ENCODE measurements around the gene CTU1. TPM values are rescaled to one million over a fixed set of nuclear protein-coding genes. Genes with fewer than 3 reads are reported as not detected.

The CTU1 gene
- total and polyA plus RNA-seq, 2 experiments from 2014 or later = 4.2 to 9.0 TPM

- Histone ChIP-seq H2AFZ (no peak overlapping the region), H3K27me3 (replicated peaks; ENCODE audit: insufficient read depth) (no peaks in the 10 kb centered on the region), H3K36me3 (ENCODE audit: low read depth) (no peaks in the 10 kb centered on the region), H3K9me3 (ENCODE audit: low read depth) (no peaks in the 10 kb centered on the region), H3K4me1 (ENCODE audit: insufficient read depth) (no peaks in the 10 kb centered on the region), H3K4me3 (no peak overlapping the region), H3K79me2 (ENCODE audit: insufficient read depth) (no peaks in the 10 kb centered on the region), H3K4me2 (ENCODE audit: unreplicated experiment) (no peak overlapping the region), H3F3A (ENCODE audit: insufficient read depth) (no peaks in the 10 kb centered on the region), H4K20me1 (ENCODE audit: insufficient read depth) (no peaks in the 10 kb centered on the region), H3K9ac (no peak overlapping the region), H3K9me2 (ENCODE audit: insufficient read depth) (no peaks in the 10 kb centered on the region), H3K27ac (no peak overlapping the region)
- 42 to 53% methylated on average over 3 of the region's 3 CpGs for WGBS, 2 experiments (ENCODE audit: low coverage in 1 of 2, low lambda C conversion rate in 2 of 2, missing lambda C conversion rate in 2 of 2)
- in situ Hi-C loops (cut with MboI) = no loop called here
- TF ChIP-seq EZH2 (IDR thresholded peaks at IDR 0.05; ENCODE audit: insufficient read depth, poor library complexity, severe bottlenecking) (no peak), EZH2phosphoT487 (IDR thresholded peaks at IDR 0.05; ENCODE audit: insufficient read depth, low read depth) (no peak)
- DNase-seq = no peak
Measured at GRCh38 chr19:51148580-51148979, 40.4 kb upstream of the CTU1 start.

GRCh38 chr19:51147663-51148062 is 39.5 kb upstream of the CTU1 start:
- Histone ChIP-seq H2AFZ (no peak overlapping the region), H3F3A (ENCODE audit: insufficient read depth) (no peaks in the 10 kb centered on the region), H3K9me2 (ENCODE audit: insufficient read depth) (no peaks in the 10 kb centered on the region), H4K20me1 (ENCODE audit: insufficient read depth) (no peaks in the 10 kb centered on the region), H3K79me2 (ENCODE audit: insufficient read depth) (no peaks in the 10 kb centered on the region), H3K9me3 (ENCODE audit: low read depth) (no peaks in the 10 kb centered on the region), H3K9ac (no peak overlapping the region), H3K27ac (no peak overlapping the region), H3K4me1 (ENCODE audit: insufficient read depth) (no peaks in the 10 kb centered on the region), H3K4me3 (no peak overlapping the region), H3K4me2 (ENCODE audit: unreplicated experiment) (no peak overlapping the region), H3K36me3 (ENCODE audit: low read depth) (no peaks in the 10 kb centered on the region), H3K27me3 (replicated peaks; ENCODE audit: insufficient read depth) (no peaks in the 10 kb centered on the region)
- WGBS, 2 experiments (ENCODE audit: low coverage in 1 of 2, low lambda C conversion rate in 2 of 2, missing lambda C conversion rate in 2 of 2) = 0 to 6% methylated on average over 1 of the region's 1 CpG
- no peak for DNase-seq
- in situ Hi-C loops (cut with MboI) = no loop called here
- no peak for TF ChIP-seq EZH2 (IDR thresholded peaks at IDR 0.05; ENCODE audit: insufficient read depth, poor library complexity, severe bottlenecking)
- TF ChIP-seq EZH2phosphoT487 (IDR thresholded peaks at IDR 0.05; ENCODE audit: insufficient read depth, low read depth) = no peak

- H3K27ac ChIP-seq = no peak overlapping the region
- no peak overlapping the region for H3K9ac ChIP-seq
- in situ Hi-C loops (cut with MboI) = no loop called here
- no peak overlapping the region for H2AFZ ChIP-seq
- no peaks in the 10 kb centered on the region for H3K9me2 ChIP-seq (ENCODE audit: insufficient read depth)
- TF ChIP-seq EZH2 (IDR thresholded peaks at IDR 0.05; ENCODE audit: insufficient read depth, poor library complexity, severe bottlenecking) (no peak), EZH2phosphoT487 (IDR thresholded peaks at IDR 0.05; ENCODE audit: insufficient read depth, low read depth) (no peak)
- H3F3A ChIP-seq (ENCODE audit: insufficient read depth) = no peaks in the 10 kb centered on the region
- H3K4me2 ChIP-seq (ENCODE audit: unreplicated experiment) = no peak overlapping the region
- H3K4me1 ChIP-seq (ENCODE audit: insufficient read depth) = no peaks in the 10 kb centered on the region
- H3K4me3 ChIP-seq = no peak overlapping the region
- DNase-seq = no peak
- WGBS, 2 experiments (ENCODE audit: low coverage in 1 of 2, low lambda C conversion rate in 2 of 2, missing lambda C conversion rate in 2 of 2) = 53 to 59% methylated on average over 6 to 7 of the region's 7 CpGs
- no peaks in the 10 kb centered on the region for H3K79me2 ChIP-seq (ENCODE audit: insufficient read depth)
- H3K27me3 ChIP-seq (replicated peaks; ENCODE audit: insufficient read depth) = no peaks in the 10 kb centered on the region; the same call in 1 of the 2 replicates
- no peaks in the 10 kb centered on the region for H3K9me3 ChIP-seq (ENCODE audit: low read depth)
- no peaks in the 10 kb centered on the region for H4K20me1 ChIP-seq (ENCODE audit: insufficient read depth)
- H3K36me3 ChIP-seq (ENCODE audit: low read depth) = no peaks in the 10 kb centered on the region
Measured at GRCh38 chr19:51146751-51147150, 38.5 kb upstream of the CTU1 start.

- no peak overlapping the region for H3K9ac ChIP-seq
- TF ChIP-seq EZH2 (IDR thresholded peaks at IDR 0.05; ENCODE audit: insufficient read depth, poor library complexity, severe bottlenecking) (no peak), EZH2phosphoT487 (IDR thresholded peaks at IDR 0.05; ENCODE audit: insufficient read depth, low read depth) (no peak)
- WGBS, 2 experiments (ENCODE audit: low coverage in 1 of 2, low lambda C conversion rate in 2 of 2, missing lambda C conversion rate in 2 of 2) = 13 to 28% methylated on average over 4 of the region's 4 CpGs
- H3K9me2 ChIP-seq (ENCODE audit: insufficient read depth) = no peaks in the 10 kb centered on the region
- peaks cover 4% of the 10 kb centered on the region; the same call in 1 of the 2 replicates for H3K27me3 ChIP-seq (replicated peaks; ENCODE audit: insufficient read depth)
- no peak for DNase-seq
- H3F3A ChIP-seq (ENCODE audit: insufficient read depth) = no peaks in the 10 kb centered on the region
- no peak overlapping the region for H3K4me2 ChIP-seq (ENCODE audit: unreplicated experiment)
- H3K27ac ChIP-seq = no peak overlapping the region
- H3K4me1 ChIP-seq (ENCODE audit: insufficient read depth) = no peaks in the 10 kb centered on the region
- H2AFZ ChIP-seq = no peak overlapping the region
- no peak overlapping the region for H3K4me3 ChIP-seq
- no peaks in the 10 kb centered on the region for H3K36me3 ChIP-seq (ENCODE audit: low read depth)
- no peaks in the 10 kb centered on the region for H3K79me2 ChIP-seq (ENCODE audit: insufficient read depth)
- in situ Hi-C loops (cut with MboI) = no loop called here
- no peaks in the 10 kb centered on the region for H3K9me3 ChIP-seq (ENCODE audit: low read depth)
- H4K20me1 ChIP-seq (ENCODE audit: insufficient read depth) = no peaks in the 10 kb centered on the region
Measured at GRCh38 chr19:51145916-51146493, 37.8 kb upstream of the CTU1 start.

All from GM23248 (cell line).